KG1 (cell line): Measurements from ENCODE around the gene ARVCF.

ENCODE experiments used
- DNase-seq: peaks from one replicate; lab custom pipeline; 2025; lab: John Stamatoyannopoulos, UW

ARVCF gene

GRCh38 chr22:20015971-20016733 lies 471 bp downstream of the ARVCF start:
- DNase-seq, result no peak

GRCh38 chr22:20015187-20015625 lies 1.4 kb downstream of the ARVCF start:
- no peak for DNase-seq

GRCh38 chr22:20014526-20015186 lies 2.0 kb downstream of the ARVCF start:
- no peak for DNase-seq

GRCh38 chr22:20013382-20013871 lies 3.2 kb downstream of the ARVCF start:
- no peak for DNase-seq

- DNase-seq, result no peak
Observed at GRCh38 chr22:20012741-20013331, 3.8 kb downstream of the ARVCF start.

GRCh38 chr22:20011993-20012740 lies 4.5 kb downstream of the ARVCF start:
- no peak for DNase-seq

- DNase-seq, result no peak
Observed at GRCh38 chr22:20011123-20011992, 5.3 kb downstream of the ARVCF start.

GRCh38 chr22:20010307-20011122 lies 6.1 kb downstream of the ARVCF start:
- DNase-seq, result no peak

GRCh38 chr22:20009582-20010306 lies 6.9 kb downstream of the ARVCF start:
- DNase-seq, result no peak

- DNase-seq, result no peak
Observed at GRCh38 chr22:20009018-20009491, 7.6 kb downstream of the ARVCF start.

- no peak for DNase-seq
Observed at GRCh38 chr22:20008221-20008995, 8.2 kb downstream of the ARVCF start.

GRCh38 chr22:20004464-20004863 lies 12.2 kb downstream of the ARVCF start:
- DNase-seq, result no peak

GRCh38 chr22:20003304-20003703 lies 13.3 kb downstream of the ARVCF start:
- no peak for DNase-seq

- DNase-seq, result no peak
Observed at GRCh38 chr22:20002636-20003035, 14.0 kb downstream of the ARVCF start.

GRCh38 chr22:20002128-20002527 lies 14.5 kb downstream of the ARVCF start:
- DNase-seq, result no peak

GRCh38 chr22:20001082-20001638 lies 15.5 kb downstream of the ARVCF start:
- DNase-seq, result no peak

GRCh38 chr22:20000246-20001081 lies 16.2 kb downstream of the ARVCF start:
- DNase-seq, result no peak
